ENCODE results near the gene WDR89. TPM values are rescaled to one million over a fixed set of nuclear protein-coding genes. Genes with fewer than 3 reads are reported as not detected.

The WDR89 gene
- total RNA-seq, 1 experiment from 2014 or later = 23.6 TPM

DNA sequence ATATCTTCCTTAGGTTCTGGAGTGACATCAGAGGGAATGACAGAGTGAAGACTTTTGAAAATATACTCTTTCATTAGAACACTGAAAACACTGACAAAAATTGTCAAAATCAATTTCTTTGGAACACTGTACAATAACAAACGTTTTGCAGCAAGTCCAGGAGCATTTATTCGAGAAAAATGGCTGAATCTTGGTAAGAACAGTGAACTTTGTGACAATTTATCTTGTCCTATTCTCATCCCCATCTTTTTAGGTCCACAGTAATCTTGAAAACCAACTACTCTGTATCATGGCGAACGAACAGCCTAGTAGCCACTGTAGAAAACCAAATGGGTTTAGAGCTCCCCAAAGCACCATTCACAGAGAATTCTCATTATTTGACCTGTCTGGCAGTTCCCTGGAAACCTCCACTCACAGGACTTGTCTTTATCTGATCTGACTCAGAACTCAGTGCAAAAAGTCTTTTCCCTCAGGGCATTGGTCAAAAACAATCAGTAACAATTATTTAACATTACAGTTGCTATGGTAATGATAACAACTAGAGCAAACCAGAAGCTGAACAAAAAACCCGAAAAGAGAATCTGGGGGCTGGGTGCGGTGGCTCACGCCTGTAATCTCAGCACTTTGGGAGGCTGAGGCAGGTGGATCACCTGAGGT, 78.2 kb downstream of the WDR89 start:
- intact Hi-C loops (cut with micrococcal nuclease; ENCODE audit: unreplicated experiment) = no loop called here
- CTCF ChIA-PET = no interaction called here
- POLR2A ChIA-PET (ENCODE audit: low non-redundant PET) = no interaction called here
- Histone ChIP-seq H3K27ac (ENCODE audit: low read depth, low read length, poor library complexity, severe bottlenecking) (no peak overlapping the region), H3K36me3 (ENCODE audit: insufficient read depth, low read length, poor library complexity, severe bottlenecking) (no peaks in the 10 kb centered on the region), H3K27me3 (replicated peaks; ENCODE audit: insufficient read depth, low read depth, low read length, poor library complexity) (no peaks in the 10 kb centered on the region), H3K4me3 (ENCODE audit: low read depth, low read length, poor library complexity, severe bottlenecking) (no peak overlapping the region), H3K4me1 (ENCODE audit: insufficient read depth, low read length, poor library complexity, severe bottlenecking) (no peaks in the 10 kb centered on the region), H3K9me3 (ENCODE audit: low read depth, low read length, poor library complexity, severe bottlenecking) (no peaks in the 10 kb centered on the region)
- TF ChIP-seq, protein P1, sequence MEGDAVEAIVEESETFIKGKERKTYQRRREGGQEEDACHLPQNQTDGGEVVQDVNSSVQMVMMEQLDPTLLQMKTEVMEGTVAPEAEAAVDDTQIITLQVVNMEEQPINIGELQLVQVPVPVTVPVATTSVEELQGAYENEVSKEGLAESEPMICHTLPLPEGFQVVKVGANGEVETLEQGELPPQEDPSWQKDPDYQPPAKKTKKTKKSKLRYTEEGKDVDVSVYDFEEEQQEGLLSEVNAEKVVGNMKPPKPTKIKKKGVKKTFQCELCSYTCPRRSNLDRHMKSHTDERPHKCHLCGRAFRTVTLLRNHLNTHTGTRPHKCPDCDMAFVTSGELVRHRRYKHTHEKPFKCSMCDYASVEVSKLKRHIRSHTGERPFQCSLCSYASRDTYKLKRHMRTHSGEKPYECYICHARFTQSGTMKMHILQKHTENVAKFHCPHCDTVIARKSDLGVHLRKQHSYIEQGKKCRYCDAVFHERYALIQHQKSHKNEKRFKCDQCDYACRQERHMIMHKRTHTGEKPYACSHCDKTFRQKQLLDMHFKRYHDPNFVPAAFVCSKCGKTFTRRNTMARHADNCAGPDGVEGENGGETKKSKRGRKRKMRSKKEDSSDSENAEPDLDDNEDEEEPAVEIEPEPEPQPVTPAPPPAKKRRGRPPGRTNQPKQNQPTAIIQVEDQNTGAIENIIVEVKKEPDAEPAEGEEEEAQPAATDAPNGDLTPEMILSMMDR (conservative IDR thresholded peaks at IDR 0.05; ENCODE audit: low read depth, low read length) = no peak
- no peak for TF ChIP-seq EZH2 (IDR thresholded peaks at IDR 0.05; ENCODE audit: borderline replicate concordance, low read depth, low read length, poor library complexity, severe bottlenecking)
- no peak for DNase-seq (ENCODE audit: low spot score)
- no TSS peak for BruUV-seq (replicated peaks)

DNA sequence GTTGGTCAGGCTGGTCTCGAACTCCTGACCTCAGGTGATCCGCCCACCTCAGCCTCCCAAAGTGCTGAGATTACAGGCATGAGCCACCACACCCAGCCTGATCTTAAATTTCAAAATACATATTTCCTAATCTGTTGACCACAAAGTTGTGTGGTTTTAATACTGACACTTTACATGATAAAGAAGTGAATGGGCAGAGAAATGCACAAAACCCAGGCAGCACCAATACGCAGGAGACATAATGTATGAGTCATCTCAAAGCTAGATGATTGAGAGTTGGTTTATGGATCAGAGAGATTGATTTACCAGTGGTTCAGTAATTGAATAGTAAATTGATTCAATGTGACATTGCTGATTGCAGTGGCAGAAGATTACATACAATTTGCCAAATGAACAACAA, 79.3 kb downstream of the WDR89 start:
- intact Hi-C loops (cut with micrococcal nuclease; ENCODE audit: unreplicated experiment) = no loop called here
- TF ChIP-seq EZH2 (IDR thresholded peaks at IDR 0.05; ENCODE audit: borderline replicate concordance, low read depth, low read length, poor library complexity, severe bottlenecking) = no peak
- TF ChIP-seq, protein P1 (conservative IDR thresholded peaks at IDR 0.05; ENCODE audit: low read depth, low read length) = no peak
- H3K36me3 ChIP-seq (ENCODE audit: insufficient read depth, low read length, poor library complexity, severe bottlenecking) = no peaks in the 10 kb centered on the region
- no peak overlapping the region for H3K4me3 ChIP-seq (ENCODE audit: low read depth, low read length, poor library complexity, severe bottlenecking)
- H3K27me3 ChIP-seq (replicated peaks; ENCODE audit: insufficient read depth, low read depth, low read length, poor library complexity) = no peaks in the 10 kb centered on the region
- H3K27ac ChIP-seq (ENCODE audit: low read depth, low read length, poor library complexity, severe bottlenecking) = no peak overlapping the region
- no peaks in the 10 kb centered on the region for H3K9me3 ChIP-seq (ENCODE audit: low read depth, low read length, poor library complexity, severe bottlenecking)
- no TSS peak for BruUV-seq (replicated peaks)
- no peaks in the 10 kb centered on the region for H3K4me1 ChIP-seq (ENCODE audit: insufficient read depth, low read length, poor library complexity, severe bottlenecking)
- CTCF ChIA-PET = no interaction called here
- POLR2A ChIA-PET (ENCODE audit: low non-redundant PET) = no interaction called here
- no peak for DNase-seq (ENCODE audit: low spot score)

DNA sequence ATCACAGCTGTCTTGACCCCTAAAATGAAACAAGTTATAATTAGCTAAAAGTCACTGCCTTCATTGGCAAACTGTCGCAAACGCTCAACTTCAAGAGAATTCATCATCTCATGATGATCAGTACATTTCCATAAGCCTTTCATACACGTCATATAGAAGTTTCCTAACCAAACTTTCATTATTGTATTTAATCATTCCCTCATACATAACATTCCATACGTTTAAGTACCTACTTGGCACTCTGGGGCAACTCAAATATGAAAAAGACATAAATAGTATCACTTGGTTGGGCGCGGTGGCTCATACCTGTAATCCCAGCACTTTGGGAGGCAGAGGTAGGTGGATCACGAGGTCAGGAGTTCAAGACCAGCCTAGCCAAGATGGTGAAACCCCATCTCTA, 86.1 kb downstream of the WDR89 start:
- BruUV-seq (replicated peaks) = no TSS peak
- Histone ChIP-seq H3K36me3 (ENCODE audit: insufficient read depth, low read length, poor library complexity, severe bottlenecking) (no peaks in the 10 kb centered on the region), H3K4me1 (ENCODE audit: insufficient read depth, low read length, poor library complexity, severe bottlenecking) (no peaks in the 10 kb centered on the region), H3K4me3 (ENCODE audit: low read depth, low read length, poor library complexity, severe bottlenecking) (no peak overlapping the region), H3K27ac (ENCODE audit: low read depth, low read length, poor library complexity, severe bottlenecking) (no peak overlapping the region), H3K27me3 (replicated peaks; ENCODE audit: insufficient read depth, low read depth, low read length, poor library complexity) (no peaks in the 10 kb centered on the region), H3K9me3 (ENCODE audit: low read depth, low read length, poor library complexity, severe bottlenecking) (no peaks in the 10 kb centered on the region)
- intact Hi-C loops (cut with micrococcal nuclease; ENCODE audit: unreplicated experiment) = no loop called here
- ChIA-PET CTCF (no interaction called here), POLR2A (ENCODE audit: low non-redundant PET) (no interaction called here)
- DNase-seq (ENCODE audit: low spot score) = no peak
- TF ChIP-seq EZH2 (IDR thresholded peaks at IDR 0.05; ENCODE audit: borderline replicate concordance, low read depth, low read length, poor library complexity, severe bottlenecking) = no peak
- TF ChIP-seq, protein P1 (conservative IDR thresholded peaks at IDR 0.05; ENCODE audit: low read depth, low read length) = no peak

Data from A673 (cell line).